T-helper 9 cell (primary cell): ENCODE results near the gene GABRP.

Source experiments
- DNase-seq: peaks from one replicate; pipeline ENCODE4 v3.0.0-alpha.2; 2020

Gene GABRP

DNA sequence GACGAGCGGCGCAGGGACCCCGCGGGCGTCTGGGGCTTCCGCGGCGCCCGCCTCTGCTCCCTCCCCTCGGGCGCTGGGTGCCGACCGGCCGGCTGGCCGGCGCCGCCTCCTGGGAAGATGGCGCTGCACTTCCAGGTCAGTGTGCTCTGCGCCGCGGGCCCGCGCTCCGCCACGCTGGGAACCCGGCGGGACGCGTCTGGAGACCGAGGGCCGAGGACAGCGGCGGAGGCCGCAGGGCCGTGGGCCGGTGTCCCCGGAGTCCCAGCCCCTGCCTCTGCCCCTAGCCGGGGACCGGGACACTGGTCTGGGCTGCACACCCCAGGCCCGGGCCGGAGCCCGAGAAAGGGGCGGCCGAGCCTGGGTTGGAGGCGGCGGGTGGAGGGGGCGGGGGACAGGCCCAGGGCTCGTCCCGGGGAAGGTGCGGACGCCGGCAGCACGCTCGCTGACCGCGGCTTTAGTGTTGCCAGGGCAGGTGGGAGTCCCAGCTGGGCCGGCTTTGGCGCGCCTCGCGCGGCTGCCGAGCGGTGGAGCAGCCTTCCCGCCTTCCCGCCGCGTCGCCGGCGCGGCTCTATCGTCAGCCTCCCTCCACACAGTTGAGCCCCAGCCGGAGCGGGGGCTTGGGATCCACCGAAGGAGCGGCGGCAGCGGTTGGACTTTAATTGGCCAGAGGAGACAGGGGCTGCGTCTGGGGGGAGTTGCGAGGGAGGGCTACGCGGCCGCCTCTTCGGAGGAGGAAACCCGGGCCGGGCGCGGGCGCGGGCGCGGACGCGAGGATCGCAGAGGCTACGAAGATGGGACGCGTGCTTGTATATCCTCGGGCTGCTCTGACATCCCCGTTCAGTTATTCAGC is 78.6 kb downstream of the GABRP start, which contains the start of gene RANBP17:
RANBP17 (plus strand) TSS at position 102 of the 850 bp plus-strand sequence.
- no peak for DNase-seq

DNA sequence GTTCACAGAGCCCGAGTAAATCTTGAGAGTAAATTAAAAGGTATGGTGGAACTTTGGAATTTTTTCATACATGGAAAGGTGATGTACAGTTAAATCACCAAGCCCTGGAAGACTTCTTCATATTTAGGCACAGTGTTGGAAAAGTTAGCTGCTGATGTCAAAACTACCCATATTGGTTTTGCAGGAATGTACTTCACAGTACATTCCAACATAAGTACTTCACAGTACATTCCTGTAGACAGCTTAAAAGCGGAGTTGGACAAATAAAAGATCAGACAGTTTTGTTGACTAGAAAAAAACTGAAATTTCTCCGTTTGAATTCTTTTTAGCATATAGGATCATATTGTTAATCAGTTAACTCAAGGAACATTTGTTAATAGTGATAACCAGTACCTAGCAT is 80.1 kb downstream of the GABRP start:
- no peak for DNase-seq
